Thymus (tissue), 11 donors: ENCODE data around the gene LYRM4. TPM values are rescaled to one million over a fixed set of nuclear protein-coding genes. Genes with fewer than 3 reads are reported as not detected.

Source experiments
- DNase-seq, 9 donors: peaks; one replicate each; pipeline ENCODE4 v3.0.0-alpha.2; 2013; ENCODE audit warnings: low spot score in 9 of 9, low read depth in 6 of 9, missing footprints in 1 of 9
- H3K27ac ChIP-seq, 2 donors: one replicate each; pipeline ENCODE4 v1.5.1; 2013; ENCODE audit warnings: control low read depth in 1 of 2, low read depth in 1 of 2, low read length in 1 of 2, mild to moderate bottlenecking in 1 of 2, moderate library complexity in 1 of 2
- H3K27me3 ChIP-seq, 2 donors: one replicate each; pipeline ENCODE4 v1.5.1; 2013; ENCODE audit warnings: low read length in 1 of 2; ENCODE audit not compliant: control insufficient read depth in 2 of 2, insufficient read depth in 1 of 2
- H3K36me3 ChIP-seq, 2 donors: one replicate each; pipeline ENCODE4 v1.5.1; 2013; ENCODE audit warnings: low read length in 1 of 2, mild to moderate bottlenecking in 1 of 2, moderate library complexity in 1 of 2; ENCODE audit not compliant: control insufficient read depth in 2 of 2, insufficient read depth in 2 of 2
- H3K4me1 ChIP-seq, 2 donors: one replicate each; pipeline ENCODE4 v1.5.1; 2013; ENCODE audit warnings: low read length in 2 of 2; ENCODE audit not compliant: control insufficient read depth in 2 of 2, insufficient read depth in 2 of 2
- H3K4me3 ChIP-seq, 2 donors: one replicate each; pipeline ENCODE4 v1.5.1; 2013; ENCODE audit warnings: low read length in 2 of 2, control low read depth in 1 of 2, mild to moderate bottlenecking in 1 of 2
- H3K9me3 ChIP-seq, 2 donors: one replicate each; pipeline ENCODE4 v1.5.1; 2013; ENCODE audit warnings: low read length in 1 of 2, mild to moderate bottlenecking in 1 of 2; ENCODE audit not compliant: control insufficient read depth in 2 of 2, insufficient read depth in 1 of 2
- WGBS: extraction: QIAGEN DNeasy Blood & Tissue Kit; methylation state at CpG from one replicate; pipeline ENCODE4 v1.1.7; 2013; 5-methylcytosine and 5-hydroxymethylcytosine counted together
- polyA plus RNA-seq: library from polyadenylated mRNA; stranded (reverse); fragments of 200-250 nt; gene quantifications from one replicate; pipeline ENCODE4 v1.2.3, GENCODE V29; 2013
- total RNA-seq: library from RNA; stranded (reverse); fragments of 120-200 nt; gene quantifications from one replicate; pipeline ENCODE4 v1.2.4, GENCODE V29; 2013
- donor health status: healthy.

LYRM4 gene
- total and polyA plus RNA-seq, 2 donors, result 31.6 to 33.7 TPM

DNA sequence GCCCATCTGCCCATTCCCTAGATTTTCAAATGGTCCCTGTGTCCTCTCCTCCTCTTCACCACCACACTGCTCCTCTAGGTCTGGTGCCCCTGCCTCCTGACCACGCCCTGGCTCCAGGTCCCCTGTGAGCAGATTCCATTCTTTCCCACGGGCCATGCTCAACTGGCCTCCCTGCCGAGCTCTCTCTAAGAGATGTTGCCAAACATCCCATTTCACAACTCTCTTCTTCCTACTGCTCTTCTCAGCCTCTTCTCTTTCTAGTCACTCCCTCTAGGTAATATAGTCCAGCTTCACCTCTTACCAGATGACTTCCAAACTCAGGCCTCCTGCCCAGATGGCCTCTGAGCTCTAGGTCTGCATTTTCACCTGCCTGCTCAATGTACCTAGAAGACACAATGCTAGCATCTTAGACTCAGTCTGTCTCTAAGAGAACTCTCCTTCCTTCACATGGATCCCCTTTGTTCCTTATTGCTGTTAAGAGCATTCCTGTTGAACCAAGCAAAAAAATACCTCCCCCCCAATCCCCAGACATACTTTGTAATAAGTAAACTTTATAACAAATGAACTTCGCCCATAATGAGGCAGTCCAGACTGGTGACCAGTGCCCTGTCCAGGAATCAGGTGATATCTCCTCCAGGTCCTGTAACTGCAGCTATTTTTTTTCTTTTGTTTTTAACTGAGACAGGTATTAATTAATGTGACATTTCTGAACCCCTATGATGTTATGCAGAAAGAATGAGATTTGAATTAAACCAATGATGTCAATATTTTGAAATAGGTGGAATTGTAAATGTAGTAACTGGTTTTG, 79.0 kb downstream of the LYRM4 start:
- no peak for DNase-seq
- peaks cover 0 to 10% of the 10 kb centered on the region in 2 donors for H3K4me1 ChIP-seq
- no peaks in the 10 kb centered on the region for H3K27me3 ChIP-seq
- WGBS, result 89% methylated on average over 4 of the region's 4 CpGs
- no peaks in the 10 kb centered on the region for H3K9me3 ChIP-seq
- no peak overlapping the region for H3K27ac ChIP-seq
- no peak overlapping the region for H3K4me3 ChIP-seq
- peaks cover 0 to 4% of the 10 kb centered on the region in 2 donors for H3K36me3 ChIP-seq

- Histone ChIP-seq H3K27ac (no peak overlapping the region), H3K4me1 (peaks cover 2 to 18% of the 10 kb centered on the region in 2 donors)
- 98% methylated on average over 4 of the region's 4 CpGs for WGBS
These were observed 80.1 kb downstream of the LYRM4 start for GRCh38 chr6:5180636-5181035.

GRCh38 chr6:5179917-5180316, 80.8 kb downstream of the LYRM4 start:
- Histone ChIP-seq H3K27ac (no peak overlapping the region), H3K9me3 (no peaks in the 10 kb centered on the region), H3K36me3 (no peaks in the 10 kb centered on the region), H3K27me3 (no peaks in the 10 kb centered on the region), H3K4me3 (no peak overlapping the region), H3K4me1 (peaks cover 9 to 25% of the 10 kb centered on the region in 2 donors)
- no peak for DNase-seq
- WGBS, result 97% methylated on average over 5 of the region's 5 CpGs

More at GRCh38 chr6:5180636-5181035, 80.1 kb downstream of the LYRM4 start:
- DNase-seq, result no peak
- H3K9me3 ChIP-seq, result no peaks in the 10 kb centered on the region
- H3K4me3 ChIP-seq, result no peak overlapping the region
- no peaks in the 10 kb centered on the region for H3K27me3 ChIP-seq
- no peaks in the 10 kb centered on the region for H3K36me3 ChIP-seq

GRCh38 chr6:5178806-5179205, 81.9 kb downstream of the LYRM4 start:
- peak in 2 of 9 donors; percentile 31 to 76 for DNase-seq
- Histone ChIP-seq H3K4me1 (peaks cover 17 to 35% of the 10 kb centered on the region in 2 donors), H3K36me3 (no peaks in the 10 kb centered on the region), H3K9me3 (no peaks in the 10 kb centered on the region), H3K27me3 (no peaks in the 10 kb centered on the region), H3K27ac (peak overlapping the region in 1 of 2 donors; percentile 81), H3K4me3 (no peak overlapping the region)
- WGBS, result 10% methylated on average over 2 of the region's 2 CpGs

- no peak overlapping the region for H3K4me3 ChIP-seq
- 57% methylated on average over 6 of the region's 6 CpGs for WGBS
- H3K36me3 ChIP-seq, result no peaks in the 10 kb centered on the region
- no peaks in the 10 kb centered on the region for H3K27me3 ChIP-seq
- DNase-seq, result no peak
- H3K4me1 ChIP-seq, result peaks cover 18 to 41% of the 10 kb centered on the region in 2 donors
- peak overlapping the region; percentile 84 to 88 for H3K27ac ChIP-seq
- no peaks in the 10 kb centered on the region for H3K9me3 ChIP-seq
These were observed 85.1 kb downstream of the LYRM4 start for GRCh38 chr6:5175635-5176034.

GRCh38 chr6:5174756-5175549, 85.8 kb downstream of the LYRM4 start:
- Histone ChIP-seq H3K4me3 (no peak overlapping the region), H3K36me3 (no peaks in the 10 kb centered on the region), H3K27me3 (no peaks in the 10 kb centered on the region), H3K9me3 (no peaks in the 10 kb centered on the region), H3K27ac (peak overlapping the region; percentile 84 to 88), H3K4me1 (peaks cover 18 to 41% of the 10 kb centered on the region in 2 donors)
- WGBS, result 69% methylated on average over 10 of the region's 10 CpGs
- peak in 1 of 9 donors; percentile 40 for DNase-seq

- peak; percentile 45 to 92 (median 77) for DNase-seq
- no peaks in the 10 kb centered on the region for H3K27me3 ChIP-seq
- peak overlapping the region; percentile 88 to 89 for H3K27ac ChIP-seq
- H3K4me1 ChIP-seq, result peaks cover 18 to 41% of the 10 kb centered on the region in 2 donors
- peak overlapping the region; percentile 5 to 27 for H3K4me3 ChIP-seq
- under 1% methylated on average over 6 of the region's 6 CpGs for WGBS
- H3K9me3 ChIP-seq, result no peaks in the 10 kb centered on the region
- no peaks in the 10 kb centered on the region for H3K36me3 ChIP-seq
These were observed 86.5 kb downstream of the LYRM4 start for GRCh38 chr6:5174244-5174643.

GRCh38 chr6:5173810-5174209, 86.9 kb downstream of the LYRM4 start:
- Histone ChIP-seq H3K4me3 (peak overlapping the region; percentile 5 to 27), H3K36me3 (no peaks in the 10 kb centered on the region), H3K27me3 (no peaks in the 10 kb centered on the region), H3K27ac (peak overlapping the region; percentile 88 to 89), H3K9me3 (no peaks in the 10 kb centered on the region), H3K4me1 (peaks cover 18 to 41% of the 10 kb centered on the region in 2 donors)
- WGBS, result 83% methylated on average over 3 of the region's 3 CpGs
- no peak for DNase-seq
